ENCODE results near the gene ZNF564. TPM values are rescaled to one million over a fixed set of nuclear protein-coding genes. Genes with fewer than 3 reads are reported as not detected.

The ZNF564 gene
- total RNA-seq, 1 donor from 2014 or later: 11.5 TPM

DNA sequence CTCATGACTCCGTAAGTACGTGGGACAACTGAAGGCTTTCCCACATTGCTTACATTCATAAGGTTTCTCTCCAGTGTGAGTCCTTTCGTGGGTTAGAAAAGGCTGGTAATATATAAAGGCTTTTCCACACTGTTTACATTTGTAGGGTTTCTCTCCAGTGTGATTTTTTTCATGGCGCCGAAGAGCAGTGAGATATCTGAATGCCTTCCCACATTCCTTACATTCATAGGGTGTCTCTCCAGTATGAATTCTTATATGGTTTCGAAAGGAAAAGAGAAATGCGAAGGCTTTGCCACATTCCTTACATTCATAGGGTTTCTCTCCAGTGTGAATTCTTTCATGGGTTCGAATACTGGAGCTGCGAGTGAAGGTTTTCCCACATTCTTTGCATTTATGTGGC lies 29.8 kb upstream of the ZNF564 start:
- H3K36me3 ChIP-seq (ENCODE audit: insufficient read depth, low read length): peaks cover 20% of the 10 kb centered on the region
- no peak overlapping the region for H3K4me3 ChIP-seq (ENCODE audit: insufficient read depth, low read depth, low read length)
- H3K4me3 Mint-ChIP-seq (ENCODE audit: unreplicated experiment): no peak overlapping the region
- H3K79me2 ChIP-seq (ENCODE audit: insufficient read depth, low read length): no peaks in the 10 kb centered on the region
- no peaks in the 10 kb centered on the region for H3K27me3 ChIP-seq (ENCODE audit: insufficient read depth, low read length)
- DNase-seq (ENCODE audit: low read depth) (no peak), FAIRE-seq (no peak)
- H4K20me1 ChIP-seq (ENCODE audit: insufficient read depth, low read length): no peaks in the 10 kb centered on the region
- H3K9ac ChIP-seq (ENCODE audit: low read length): no peak overlapping the region
- no peak overlapping the region for H3K27ac Mint-ChIP-seq (ENCODE audit: unreplicated experiment)
- peaks cover 63% of the 10 kb centered on the region for H3K36me3 Mint-ChIP-seq (ENCODE audit: low read depth, unreplicated experiment)
- TF ChIP-seq EZH2 (IDR thresholded peaks at IDR 0.05; ENCODE audit: insufficient read depth, low read length): no peak
- TF ChIP-seq, protein P1, sequence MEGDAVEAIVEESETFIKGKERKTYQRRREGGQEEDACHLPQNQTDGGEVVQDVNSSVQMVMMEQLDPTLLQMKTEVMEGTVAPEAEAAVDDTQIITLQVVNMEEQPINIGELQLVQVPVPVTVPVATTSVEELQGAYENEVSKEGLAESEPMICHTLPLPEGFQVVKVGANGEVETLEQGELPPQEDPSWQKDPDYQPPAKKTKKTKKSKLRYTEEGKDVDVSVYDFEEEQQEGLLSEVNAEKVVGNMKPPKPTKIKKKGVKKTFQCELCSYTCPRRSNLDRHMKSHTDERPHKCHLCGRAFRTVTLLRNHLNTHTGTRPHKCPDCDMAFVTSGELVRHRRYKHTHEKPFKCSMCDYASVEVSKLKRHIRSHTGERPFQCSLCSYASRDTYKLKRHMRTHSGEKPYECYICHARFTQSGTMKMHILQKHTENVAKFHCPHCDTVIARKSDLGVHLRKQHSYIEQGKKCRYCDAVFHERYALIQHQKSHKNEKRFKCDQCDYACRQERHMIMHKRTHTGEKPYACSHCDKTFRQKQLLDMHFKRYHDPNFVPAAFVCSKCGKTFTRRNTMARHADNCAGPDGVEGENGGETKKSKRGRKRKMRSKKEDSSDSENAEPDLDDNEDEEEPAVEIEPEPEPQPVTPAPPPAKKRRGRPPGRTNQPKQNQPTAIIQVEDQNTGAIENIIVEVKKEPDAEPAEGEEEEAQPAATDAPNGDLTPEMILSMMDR (IDR thresholded peaks at IDR 0.05; ENCODE audit: insufficient read depth, low read depth, low read length): no peak
- peaks cover 52% of the 10 kb centered on the region for H3K9me3 Mint-ChIP-seq (ENCODE audit: unreplicated experiment)
- H3K4me1 ChIP-seq (ENCODE audit: insufficient read depth, low read length): no peaks in the 10 kb centered on the region
- no peak overlapping the region for H3K27ac ChIP-seq (ENCODE audit: low read depth, low read length)
- H2AFZ ChIP-seq (ENCODE audit: low read depth, low read length): no peak overlapping the region
- no peak overlapping the region for H3K4me2 ChIP-seq (ENCODE audit: low read length)
- no peaks in the 10 kb centered on the region for H3K27me3 Mint-ChIP-seq (ENCODE audit: low read depth, unreplicated experiment)
- H3K4me1 Mint-ChIP-seq (ENCODE audit: low read depth, unreplicated experiment): peaks cover 3% of the 10 kb centered on the region
- H3K9me3 ChIP-seq (ENCODE audit: insufficient read depth, low read depth, low read length): peaks cover 43% of the 10 kb centered on the region

DNA sequence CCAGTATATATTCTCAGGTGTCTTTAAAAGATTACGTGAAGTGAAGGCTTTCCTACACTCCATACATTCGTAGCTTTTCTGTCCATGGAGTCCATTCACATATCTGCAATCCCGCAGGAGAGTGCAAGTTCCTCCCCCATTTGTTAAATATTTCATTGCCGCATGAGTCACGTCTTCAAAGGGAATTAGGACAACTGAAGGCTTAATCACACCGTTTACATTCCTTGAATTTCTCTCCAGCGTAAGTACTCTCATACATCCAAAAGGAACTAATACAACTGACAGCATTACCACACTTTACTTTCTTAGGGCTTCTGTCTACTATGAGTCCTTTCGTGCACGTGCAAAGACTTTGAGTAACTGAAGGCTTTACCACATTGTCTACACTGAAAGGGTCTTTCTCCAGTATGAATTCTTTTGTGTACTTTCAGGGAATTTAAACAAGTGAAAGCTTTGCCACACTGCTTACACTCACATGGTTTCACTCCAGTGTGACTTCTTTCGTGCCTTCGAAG lies 29.0 kb upstream of the ZNF564 start:
- peaks cover 20% of the 10 kb centered on the region for H3K36me3 ChIP-seq (ENCODE audit: insufficient read depth, low read length)
- peaks cover 47% of the 10 kb centered on the region for H3K9me3 ChIP-seq (ENCODE audit: insufficient read depth, low read depth, low read length)
- no peaks in the 10 kb centered on the region for H3K4me1 ChIP-seq (ENCODE audit: insufficient read depth, low read length)
- DNase-seq (ENCODE audit: low read depth) (peak; percentile 76), FAIRE-seq (no peak)
- TF ChIP-seq, protein P1 (IDR thresholded peaks at IDR 0.05; ENCODE audit: insufficient read depth, low read depth, low read length): no peak
- TF ChIP-seq EZH2 (IDR thresholded peaks at IDR 0.05; ENCODE audit: insufficient read depth, low read length): no peak
- no peak overlapping the region for H3K27ac ChIP-seq (ENCODE audit: low read depth, low read length)
- H3K4me1 Mint-ChIP-seq (ENCODE audit: low read depth, unreplicated experiment): peaks cover 3% of the 10 kb centered on the region
- no peaks in the 10 kb centered on the region for H3K27me3 Mint-ChIP-seq (ENCODE audit: low read depth, unreplicated experiment)
- no peak overlapping the region for H3K4me2 ChIP-seq (ENCODE audit: low read length)
- H3K27me3 ChIP-seq (ENCODE audit: insufficient read depth, low read length): no peaks in the 10 kb centered on the region
- H2AFZ ChIP-seq (ENCODE audit: low read depth, low read length): no peak overlapping the region
- H3K36me3 Mint-ChIP-seq (ENCODE audit: low read depth, unreplicated experiment): peaks cover 71% of the 10 kb centered on the region
- no peak overlapping the region for H3K27ac Mint-ChIP-seq (ENCODE audit: unreplicated experiment)
- H3K9me3 Mint-ChIP-seq (ENCODE audit: unreplicated experiment): peaks cover 59% of the 10 kb centered on the region
- H3K4me3 Mint-ChIP-seq (ENCODE audit: unreplicated experiment): no peak overlapping the region
- no peaks in the 10 kb centered on the region for H3K79me2 ChIP-seq (ENCODE audit: insufficient read depth, low read length)
- H3K4me3 ChIP-seq (ENCODE audit: insufficient read depth, low read depth, low read length): no peak overlapping the region
- H4K20me1 ChIP-seq (ENCODE audit: insufficient read depth, low read length): no peaks in the 10 kb centered on the region
- no peak overlapping the region for H3K9ac ChIP-seq (ENCODE audit: low read length)

DNA sequence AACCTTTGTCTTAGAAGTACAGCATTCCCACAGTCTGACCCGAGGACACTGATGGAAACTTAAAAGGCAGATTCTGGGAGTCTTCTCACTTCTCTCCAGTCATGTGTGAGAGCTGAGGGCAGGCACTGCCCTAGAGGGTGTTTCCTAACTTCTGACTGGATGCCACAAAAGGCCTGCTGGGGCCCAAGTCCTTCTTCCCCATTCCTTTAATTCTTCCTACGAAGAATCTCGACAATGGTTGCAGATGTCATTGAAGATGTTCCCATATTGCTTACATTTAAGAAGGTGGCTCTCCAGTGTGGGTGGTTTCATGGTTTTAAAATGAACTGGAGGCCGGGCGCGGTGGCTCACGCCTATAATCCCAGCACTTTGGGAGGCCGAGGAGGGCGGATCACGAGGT lies 27.4 kb upstream of the ZNF564 start:
- Histone ChIP-seq H3K9ac (ENCODE audit: low read length) (no peak overlapping the region), H3K27ac (ENCODE audit: low read depth, low read length) (no peak overlapping the region), H3K4me2 (ENCODE audit: low read length) (no peak overlapping the region), H3K4me1 (ENCODE audit: insufficient read depth, low read length) (no peaks in the 10 kb centered on the region), H3K79me2 (ENCODE audit: insufficient read depth, low read length) (no peaks in the 10 kb centered on the region), H2AFZ (ENCODE audit: low read depth, low read length) (no peak overlapping the region), H3K4me3 (ENCODE audit: insufficient read depth, low read depth, low read length) (no peak overlapping the region), H3K27me3 (ENCODE audit: insufficient read depth, low read length) (no peaks in the 10 kb centered on the region), H3K36me3 (ENCODE audit: insufficient read depth, low read length) (peaks cover 20% of the 10 kb centered on the region), H3K9me3 (ENCODE audit: insufficient read depth, low read depth, low read length) (peaks cover 49% of the 10 kb centered on the region), H4K20me1 (ENCODE audit: insufficient read depth, low read length) (no peaks in the 10 kb centered on the region)
- no peak overlapping the region for H3K27ac Mint-ChIP-seq (ENCODE audit: unreplicated experiment)
- peaks cover 3% of the 10 kb centered on the region for H3K4me1 Mint-ChIP-seq (ENCODE audit: low read depth, unreplicated experiment)
- H3K9me3 Mint-ChIP-seq (ENCODE audit: unreplicated experiment): peaks cover 63% of the 10 kb centered on the region
- no peak for FAIRE-seq
- DNase-seq (ENCODE audit: low read depth): no peak
- no peak overlapping the region for H3K4me3 Mint-ChIP-seq (ENCODE audit: unreplicated experiment)
- H3K36me3 Mint-ChIP-seq (ENCODE audit: low read depth, unreplicated experiment): peaks cover 72% of the 10 kb centered on the region
- TF ChIP-seq, protein P1 (IDR thresholded peaks at IDR 0.05; ENCODE audit: insufficient read depth, low read depth, low read length): no peak
- no peak for TF ChIP-seq EZH2 (IDR thresholded peaks at IDR 0.05; ENCODE audit: insufficient read depth, low read length)
- no peaks in the 10 kb centered on the region for H3K27me3 Mint-ChIP-seq (ENCODE audit: low read depth, unreplicated experiment)
